GM23248 (cell line): ENCODE results near the gene SPRED1. TPM values are rescaled to one million over a fixed set of nuclear protein-coding genes. Genes with fewer than 3 reads are reported as not detected.
A peak's percentile ranks its signal among the peaks of the same experiment; 100 is the strongest.

Experiments used
- DNase-seq: peaks from one replicate; pipeline ENCODE4 v3.0.0-alpha.2; 2015
- H2AFZ ChIP-seq: fragments of 200-600 bp; sonication (generic); 2 replicates; pipeline ENCODE4 v1.6.1; 2016; ENCODE audit warnings: antibody characterized with exemption
- H3F3A ChIP-seq: fragments of 200-600 bp; sonication (generic); 2 replicates; pipeline ENCODE4 v1.6.1; 2016; ENCODE audit warnings: mild to moderate bottlenecking, antibody characterized with exemption, mixed run types; ENCODE audit not compliant: insufficient read depth
- H3K27ac ChIP-seq: fragments of 200-600 bp; sonication (generic); 2 replicates; pipeline ENCODE4 v1.5.1; 2016; ENCODE audit warnings: mild to moderate bottlenecking
- H3K27me3 ChIP-seq: fragments of 200-600 bp; sonication (generic); replicated peaks from 2 replicates; pipeline ENCODE4 v1.6.1; 2016; ENCODE audit warnings: mild to moderate bottlenecking; ENCODE audit not compliant: insufficient read depth
- H3K36me3 ChIP-seq: fragments of 200-600 bp; sonication (generic); 2 replicates; pipeline ENCODE4 v1.6.1; 2016; ENCODE audit warnings: low read depth, mild to moderate bottlenecking
- H3K4me1 ChIP-seq: fragments of 200-600 bp; sonication (generic); 2 replicates; pipeline ENCODE4 v1.6.1; 2016; ENCODE audit warnings: mild to moderate bottlenecking; ENCODE audit not compliant: insufficient read depth
- H3K4me2 ChIP-seq: fragments of 200-600 bp; sonication (generic); one replicate; pipeline ENCODE4 v1.6.1; 2016; ENCODE audit warnings: mild to moderate bottlenecking; ENCODE audit not compliant: unreplicated experiment
- H3K4me3 ChIP-seq: fragments of 200-600 bp; sonication (generic); 2 replicates; pipeline ENCODE4 v1.5.1; 2016; ENCODE audit warnings: mild to moderate bottlenecking
- H3K79me2 ChIP-seq: fragments of 200-600 bp; sonication (generic); 2 replicates; pipeline ENCODE4 v1.6.1; 2016; ENCODE audit warnings: mild to moderate bottlenecking; ENCODE audit not compliant: insufficient read depth
- H3K9ac ChIP-seq: fragments of 200-600 bp; sonication (generic); 2 replicates; pipeline ENCODE4 v1.6.1; 2016; ENCODE audit warnings: mild to moderate bottlenecking
- H3K9me2 ChIP-seq: fragments of 200-600 bp; sonication (generic); 2 replicates; pipeline ENCODE4 v1.6.1; 2016; ENCODE audit warnings: mixed run types, mild to moderate bottlenecking, moderate library complexity; ENCODE audit not compliant: insufficient read depth
- H3K9me3 ChIP-seq: fragments of 200-600 bp; sonication (generic); one replicate; pipeline ENCODE4 v1.6.1; 2017; ENCODE audit warnings: low read depth
- H4K20me1 ChIP-seq: fragments of 200-600 bp; sonication (generic); 2 replicates; pipeline ENCODE4 v1.6.0; 2016; ENCODE audit not compliant: insufficient read depth
- EZH2 ChIP-seq: fragments of 200-600 bp; sonication (generic); IDR thresholded peaks from 2 replicates; pipeline ENCODE4 v1.6.1; 2018; ENCODE audit warnings: antibody characterized with exemption, mild to moderate bottlenecking; ENCODE audit not compliant: insufficient read depth, poor library complexity, severe bottlenecking
- EZH2phosphoT487 ChIP-seq: fragments of 200-600 bp; sonication (generic); IDR thresholded peaks from 2 replicates; pipeline ENCODE4 v1.6.1; 2018; ENCODE audit warnings: antibody characterized with exemption, moderate library complexity, mild to moderate bottlenecking, low read depth; ENCODE audit not compliant: insufficient read depth
- WGBS, 2 experiments: methylation state at CpG; one replicate each; pipeline ENCODE4 v1.1.6; 2015 to 2017; ENCODE audit warnings: low lambda C conversion rate in 2 of 2, low coverage in 1 of 2; ENCODE audit errors: missing lambda C conversion rate in 2 of 2; 5-methylcytosine and 5-hydroxymethylcytosine counted together
- in situ Hi-C: fragments of 300-500 bp; cut with MboI; formaldehyde crosslinking; loops from 2 replicates; pipeline ENCODE4 v1.15.0; 2020
- polyA plus RNA-seq: library from polyadenylated mRNA; unstranded; fragments of >200 nt; fragmentation: Nextera tagmentation; extraction: Ambion mirVana; gene quantifications from 2 replicates; pipeline ENCODE4 v1.2.1, GENCODE V29; 2016
- total RNA-seq: library from RNA; depleted of rRNA; stranded (reverse); fragments of >200 nt; shearing (Covaris generic); gene quantifications from 2 replicates; pipeline ENCODE4 v1.2.3, GENCODE V29; 2014

The SPRED1 gene
- total and polyA plus RNA-seq, 2 experiments from 2014 or later = 11.6 to 34.0 TPM

GRCh38 chr15:38260077-38260476 lies 7.4 kb downstream of the SPRED1 start:
- in situ Hi-C loops = no loop called here
- no peaks in the 10 kb centered on the region for H3K36me3 ChIP-seq
- no peaks in the 10 kb centered on the region for H3K9me3 ChIP-seq
- DNase-seq = peak; percentile 38
- H3K4me1 ChIP-seq = peaks cover 73% of the 10 kb centered on the region
- TF ChIP-seq EZH2 (no peak), EZH2phosphoT487 (no peak)
- H3K9ac ChIP-seq = no peak overlapping the region
- no peaks in the 10 kb centered on the region for H3K9me2 ChIP-seq
- H4K20me1 ChIP-seq = peaks cover 17% of the 10 kb centered on the region; the same call in 1 of the 2 replicates
- peaks cover 14% of the 10 kb centered on the region for H3F3A ChIP-seq
- H2AFZ ChIP-seq = no peak overlapping the region
- no peak overlapping the region for H3K4me2 ChIP-seq
- no peak overlapping the region for H3K27ac ChIP-seq
- peaks cover 100% of the 10 kb centered on the region for H3K79me2 ChIP-seq
- WGBS, 2 experiments = 70 to 75% methylated on average over 2 of the region's 2 CpGs
- H3K27me3 ChIP-seq = no peaks in the 10 kb centered on the region
- no peak overlapping the region for H3K4me3 ChIP-seq

- Histone ChIP-seq H4K20me1 (peaks cover 23% of the 10 kb centered on the region), H3K9ac (no peak overlapping the region), H3K4me1 (peaks cover 70% of the 10 kb centered on the region), H3K79me2 (peaks cover 100% of the 10 kb centered on the region), H3K9me2 (no peaks in the 10 kb centered on the region), H3K27ac (no peak overlapping the region), H3F3A (peaks cover 25% of the 10 kb centered on the region), H2AFZ (no peak overlapping the region), H3K27me3 (no peaks in the 10 kb centered on the region), H3K36me3 (no peaks in the 10 kb centered on the region), H3K4me3 (no peak overlapping the region), H3K4me2 (no peak overlapping the region), H3K9me3 (no peaks in the 10 kb centered on the region)
- 98 to 99% methylated on average over 3 of the region's 3 CpGs for WGBS, 2 experiments
- in situ Hi-C loops = no loop called here
- no peak for DNase-seq
- TF ChIP-seq EZH2 (no peak), EZH2phosphoT487 (no peak)
Measured at GRCh38 chr15:38263251-38263650, 10.6 kb downstream of the SPRED1 start.

- H3K4me2 ChIP-seq = peak overlapping the region; percentile 10
- peaks cover 100% of the 10 kb centered on the region for H3K79me2 ChIP-seq
- H2AFZ ChIP-seq = no peak overlapping the region
- peaks cover 26% of the 10 kb centered on the region for H4K20me1 ChIP-seq
- 62 to 66% methylated on average over 3 of the region's 3 CpGs for WGBS, 2 experiments
- H3K4me3 ChIP-seq = no peak overlapping the region
- H3K9me2 ChIP-seq = no peaks in the 10 kb centered on the region
- H3K27me3 ChIP-seq = no peaks in the 10 kb centered on the region
- H3K9ac ChIP-seq = no peak overlapping the region
- TF ChIP-seq EZH2 (no peak), EZH2phosphoT487 (no peak)
- H3K9me3 ChIP-seq = no peaks in the 10 kb centered on the region
- in situ Hi-C loops = no loop called here
- H3F3A ChIP-seq = peaks cover 28% of the 10 kb centered on the region
- H3K36me3 ChIP-seq = no peaks in the 10 kb centered on the region
- no peak overlapping the region for H3K27ac ChIP-seq
- peak; percentile 70 for DNase-seq
- H3K4me1 ChIP-seq = peaks cover 66% of the 10 kb centered on the region
Measured at GRCh38 chr15:38263996-38264395, 11.4 kb downstream of the SPRED1 start.

- peaks cover 49% of the 10 kb centered on the region for H3K4me1 ChIP-seq
- H3K4me2 ChIP-seq = peak overlapping the region; percentile 82
- H3K36me3 ChIP-seq = no peaks in the 10 kb centered on the region
- 1 to 2% methylated on average over 7 of the region's 7 CpGs for WGBS, 2 experiments
- peak; percentile 59 for DNase-seq
- H3K9me3 ChIP-seq = no peaks in the 10 kb centered on the region
- H4K20me1 ChIP-seq = peaks cover 29% of the 10 kb centered on the region
- peak overlapping the region; percentile 42 for H3K9ac ChIP-seq
- peaks cover 100% of the 10 kb centered on the region for H3K79me2 ChIP-seq
- H2AFZ ChIP-seq = peak overlapping the region; percentile 17; the same call in 1 of the 2 replicates
- H3K9me2 ChIP-seq = no peaks in the 10 kb centered on the region
- in situ Hi-C loops = no loop called here
- H3F3A ChIP-seq = peaks cover 28% of the 10 kb centered on the region
- peak overlapping the region; percentile 30 for H3K27ac ChIP-seq
- peak overlapping the region; percentile 70 for H3K4me3 ChIP-seq
- H3K27me3 ChIP-seq = no peaks in the 10 kb centered on the region
- no peak for TF ChIP-seq EZH2phosphoT487
- TF ChIP-seq EZH2 = no peak
Measured at GRCh38 chr15:38266247-38266986, 13.8 kb downstream of the SPRED1 start.
